Psoas muscle (tissue), 8 donors: ENCODE data around the gene KCNJ16. TPM values are rescaled to one million over a fixed set of nuclear protein-coding genes. Genes with fewer than 3 reads are reported as not detected.

Source experiments
- ATAC-seq, 4 donors: fragments of 200-7000 bp; cut with Tn5 transposase; one replicate each; pipeline ENCODE4 v1.9.1; 2020; ENCODE audit warnings: moderate library complexity in 3 of 4, mild to moderate bottlenecking in 2 of 4
- DNase-seq, 2 donors: peaks; one replicate each; pipeline ENCODE4 v3.0.0-alpha.2; 2020
- H3K27ac ChIP-seq: fragments of 200-600 bp; one replicate; pipeline ENCODE4 v1.8.0; 2022
- H3K27me3 ChIP-seq, 3 donors: fragments of 200-600 bp in 1 of 3; one replicate each; pipeline versions ENCODE4 v1.6.1 to v1.8.0; 2013 to 2022; ENCODE audit warnings: low read length in 2 of 3, mild to moderate bottlenecking in 2 of 3, moderate library complexity in 1 of 3; ENCODE audit not compliant: insufficient read depth in 3 of 3
- H3K36me3 ChIP-seq, 2 donors: fragments of 200-600 bp in 1 of 2; one replicate each; pipeline versions ENCODE4 v1.6.1 to v1.8.0; 2013 to 2022; ENCODE audit warnings: low read depth in 1 of 2, mild to moderate bottlenecking in 1 of 2, moderate library complexity in 1 of 2; ENCODE audit not compliant: insufficient read depth in 1 of 2
- H3K4me1 ChIP-seq: fragments of 200-600 bp; one replicate; pipeline ENCODE4 v1.8.0; 2022
- H3K4me3 ChIP-seq: fragments of 200-600 bp; one replicate; pipeline ENCODE4 v1.8.0; 2022; ENCODE audit warnings: mild to moderate bottlenecking
- H3K9me3 ChIP-seq: fragments of 200-600 bp; one replicate; pipeline ENCODE4 v1.8.0; 2022
- WGBS, 3 donors: extraction: QIAGEN DNeasy Blood & Tissue Kit; methylation state at CpG; one replicate each; pipeline versions ENCODE4 v1.1.6 to v1.1.7; 2013; 5-methylcytosine and 5-hydroxymethylcytosine counted together
- intact Hi-C, 2 donors: fragments of 100-400 bp; cut with DNase I; formaldehyde crosslinking; loops; one replicate each; pipeline versions ENCODE4 v1.11.0 to v1.14.2; 2022
- polyA plus RNA-seq, 3 donors: library from polyadenylated mRNA; stranded (reverse); fragments of 200-250 nt; gene quantifications; one replicate each; pipeline ENCODE4 v1.2.3, GENCODE V29; 2013
- total RNA-seq, 4 donors: library from RNA; stranded (reverse); fragmentation: NEBNext Ultra II Directional in 2 of 4; extraction: Animal tissue kit (Norgen Biotek cat#: 25700) in 2 of 4; gene quantifications; one replicate each; pipeline versions ENCODE4 v1.2.1 to v1.2.4, GENCODE V29; 2021 to 2023
- TF ChIP-seq, protein P1 (sequence below): fragments of 200-600 bp; IDR thresholded peaks from one replicate; pipeline ENCODE4 v1.8.0; 2022; ENCODE audit warnings: antibody characterized with exemption
- donor health status: healthy with polysubstance abuse.
- donor health status: DM: no; HTN: no; CAD: no; lungs with moderate emphysema.
- donor health status: Bipolar disorder and iron deficiency.
- donor health status: healthy.
- donor health status: DM: yes; HTN: yes; CAD: no.
- donor health status: DM: no; HTN: no; CAD: no.
- donor health status: DM: no; HTN: no; CAD: no.
- donor health status: DM: yes; HTN: yes; CAD: no.

The KCNJ16 gene
- total and polyA plus RNA-seq, 7 donors = 0.04 to 0.27 TPM; not detected in 5

DNA sequence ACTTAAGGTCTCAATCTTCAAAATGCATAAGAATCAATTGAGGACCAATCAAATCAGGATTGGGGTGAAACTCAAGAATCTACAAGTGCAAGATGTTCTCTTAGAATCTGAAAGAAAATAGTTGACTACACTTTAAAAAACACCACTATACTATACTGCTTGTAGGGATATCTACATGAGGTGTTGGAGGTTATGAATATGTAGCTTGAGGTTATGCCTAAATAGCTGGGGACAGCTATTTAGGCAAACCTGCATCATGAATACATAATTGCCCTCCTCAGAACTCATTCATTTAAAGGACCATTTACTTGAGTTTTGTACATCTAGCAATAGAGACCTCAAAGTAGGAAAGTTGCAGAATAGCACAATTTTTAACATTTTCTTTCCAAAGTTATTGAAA is 40.1 kb downstream of the KCNJ16 start:
- TF ChIP-seq, protein P1, sequence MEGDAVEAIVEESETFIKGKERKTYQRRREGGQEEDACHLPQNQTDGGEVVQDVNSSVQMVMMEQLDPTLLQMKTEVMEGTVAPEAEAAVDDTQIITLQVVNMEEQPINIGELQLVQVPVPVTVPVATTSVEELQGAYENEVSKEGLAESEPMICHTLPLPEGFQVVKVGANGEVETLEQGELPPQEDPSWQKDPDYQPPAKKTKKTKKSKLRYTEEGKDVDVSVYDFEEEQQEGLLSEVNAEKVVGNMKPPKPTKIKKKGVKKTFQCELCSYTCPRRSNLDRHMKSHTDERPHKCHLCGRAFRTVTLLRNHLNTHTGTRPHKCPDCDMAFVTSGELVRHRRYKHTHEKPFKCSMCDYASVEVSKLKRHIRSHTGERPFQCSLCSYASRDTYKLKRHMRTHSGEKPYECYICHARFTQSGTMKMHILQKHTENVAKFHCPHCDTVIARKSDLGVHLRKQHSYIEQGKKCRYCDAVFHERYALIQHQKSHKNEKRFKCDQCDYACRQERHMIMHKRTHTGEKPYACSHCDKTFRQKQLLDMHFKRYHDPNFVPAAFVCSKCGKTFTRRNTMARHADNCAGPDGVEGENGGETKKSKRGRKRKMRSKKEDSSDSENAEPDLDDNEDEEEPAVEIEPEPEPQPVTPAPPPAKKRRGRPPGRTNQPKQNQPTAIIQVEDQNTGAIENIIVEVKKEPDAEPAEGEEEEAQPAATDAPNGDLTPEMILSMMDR = no peak
- ATAC-seq (no peak), DNase-seq (no peak)
- H3K4me3 ChIP-seq = no peak overlapping the region
- H3K27ac ChIP-seq = no peak overlapping the region
- peaks cover 8% of the 10 kb centered on the region for H3K4me1 ChIP-seq
- H3K36me3 ChIP-seq = no peaks in the 10 kb centered on the region
- H3K9me3 ChIP-seq = no peaks in the 10 kb centered on the region
- no peaks in the 10 kb centered on the region for H3K27me3 ChIP-seq
- intact Hi-C loops = no loop called here

DNA sequence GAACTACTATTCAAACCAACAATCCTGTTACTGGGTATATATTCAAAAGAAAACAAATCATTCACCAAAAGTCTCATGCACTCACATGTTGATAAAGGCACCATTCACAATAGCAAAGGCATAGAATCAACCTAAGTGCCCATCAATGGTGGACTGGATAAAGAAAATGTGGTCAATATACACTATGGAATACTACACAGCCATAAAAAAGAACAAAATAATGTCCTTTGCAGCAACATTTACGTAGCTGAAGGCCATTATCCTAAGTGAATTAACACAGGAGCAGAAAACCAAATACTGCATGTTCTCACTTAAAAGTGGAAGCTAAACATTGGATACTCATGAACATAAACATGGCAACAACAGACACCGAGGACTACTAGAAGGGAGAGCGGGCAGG is 41.9 kb downstream of the KCNJ16 start:
- no peaks in the 10 kb centered on the region for H3K27me3 ChIP-seq
- no peak overlapping the region for H3K4me3 ChIP-seq
- intact Hi-C loops = no loop called here
- WGBS, 3 donors = 95 to 99% (median 96%) methylated on average over 3 of the region's 3 CpGs
- H3K36me3 ChIP-seq = no peaks in the 10 kb centered on the region
- TF ChIP-seq, protein P1 = no peak
- no peak for ATAC-seq
- no peaks in the 10 kb centered on the region for H3K9me3 ChIP-seq
- no peak for DNase-seq
- peaks cover 8% of the 10 kb centered on the region for H3K4me1 ChIP-seq
- H3K27ac ChIP-seq = no peak overlapping the region

DNA sequence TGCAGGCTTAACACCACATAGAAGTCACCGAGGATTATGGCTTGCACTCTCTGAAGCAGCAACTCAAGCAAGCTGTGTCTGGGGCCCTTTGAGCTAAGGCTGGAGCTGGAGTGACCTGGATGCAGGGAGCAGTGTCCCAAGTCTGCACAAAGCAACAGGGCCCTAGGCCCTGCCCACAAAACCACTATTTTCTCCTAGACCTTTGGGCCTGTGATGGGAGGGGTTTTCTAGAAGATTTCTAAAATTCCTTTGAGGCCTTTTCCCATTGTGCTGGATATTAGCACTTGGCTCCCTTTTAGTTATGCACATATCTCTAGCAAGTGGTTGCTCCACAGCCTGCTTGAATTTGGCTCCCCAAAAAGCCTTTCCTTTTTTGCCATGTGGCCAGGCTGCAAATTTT is 44.5 kb downstream of the KCNJ16 start:
- H3K27me3 ChIP-seq = no peaks in the 10 kb centered on the region
- H3K4me3 ChIP-seq = no peak overlapping the region
- intact Hi-C loops = no loop called here
- H3K4me1 ChIP-seq = no peaks in the 10 kb centered on the region
- DNase-seq (no peak), ATAC-seq (no peak)
- WGBS, 3 donors = 88 to 89% (median 88%) methylated on average over 1 of the region's 1 CpG
- no peaks in the 10 kb centered on the region for H3K36me3 ChIP-seq
- H3K9me3 ChIP-seq = no peaks in the 10 kb centered on the region
- TF ChIP-seq, protein P1 = no peak
- no peak overlapping the region for H3K27ac ChIP-seq

DNA sequence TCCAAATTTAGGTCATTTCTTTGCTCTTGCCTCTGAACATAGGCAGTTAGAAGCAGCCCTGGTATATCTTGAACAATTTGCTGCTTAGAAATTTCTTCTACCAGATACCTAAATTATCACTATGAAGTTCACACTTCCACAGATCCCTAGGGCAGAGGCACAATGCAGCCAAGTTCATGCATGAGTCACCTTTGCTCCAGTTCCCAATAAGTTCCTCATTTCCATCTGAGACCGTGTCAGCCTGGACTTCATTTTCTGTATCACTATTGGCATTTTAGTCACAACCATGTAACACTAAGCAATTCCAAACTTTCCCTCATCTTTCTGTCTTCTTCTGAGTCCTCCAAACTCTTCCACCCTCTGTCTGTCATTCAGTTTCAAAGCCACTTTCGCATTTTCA is 45.0 kb downstream of the KCNJ16 start:
- ATAC-seq (no peak), DNase-seq (no peak)
- Histone ChIP-seq H3K27me3 (no peaks in the 10 kb centered on the region), H3K27ac (no peak overlapping the region), H3K9me3 (no peaks in the 10 kb centered on the region), H3K4me1 (no peaks in the 10 kb centered on the region), H3K36me3 (no peaks in the 10 kb centered on the region), H3K4me3 (no peak overlapping the region)
- intact Hi-C loops = no loop called here
- TF ChIP-seq, protein P1 = no peak
- 63 to 71% (median 70%) methylated on average over 2 of the region's 2 CpGs for WGBS, 3 donors

DNA sequence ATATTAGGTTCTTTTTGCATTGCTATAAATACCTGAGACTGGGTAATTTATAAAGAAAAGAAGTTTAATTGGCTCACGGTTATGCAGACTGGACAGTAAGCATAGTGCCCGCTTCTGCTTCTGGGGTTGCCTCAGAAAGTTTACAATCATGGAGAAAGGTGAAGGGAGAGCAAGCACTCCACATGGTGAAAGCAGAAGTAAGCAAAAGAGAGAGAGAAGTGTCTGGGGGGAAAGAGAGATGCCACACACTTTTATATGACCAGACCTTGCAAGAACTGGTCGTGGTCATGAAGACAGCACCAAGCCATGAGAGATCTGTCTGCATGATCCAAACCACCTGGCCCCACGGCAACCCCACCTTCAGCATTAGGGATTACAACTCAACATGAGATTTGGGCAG is 45.4 kb downstream of the KCNJ16 start:
- Histone ChIP-seq H3K36me3 (no peaks in the 10 kb centered on the region), H3K27ac (no peak overlapping the region), H3K9me3 (no peaks in the 10 kb centered on the region), H3K4me1 (no peaks in the 10 kb centered on the region), H3K4me3 (no peak overlapping the region), H3K27me3 (no peaks in the 10 kb centered on the region)
- no peak for DNase-seq
- WGBS, 3 donors = 77 to 84% (median 82%) methylated on average over 4 of the region's 4 CpGs
- TF ChIP-seq, protein P1 = no peak
- no peak for ATAC-seq
- intact Hi-C loops = no loop called here
